T1000 (cell line): ENCODE measurements around the gene NPSR1.

Experiments used
- DNase-seq: peaks from one replicate; lab custom pipeline; 2025; ENCODE audit warnings: mixed read lengths; lab: John Stamatoyannopoulos, UW

NPSR1 gene

GRCh38 chr7:34723338-34723737, 65.3 kb downstream of the NPSR1 start:
- DNase-seq, result no peak

DNA sequence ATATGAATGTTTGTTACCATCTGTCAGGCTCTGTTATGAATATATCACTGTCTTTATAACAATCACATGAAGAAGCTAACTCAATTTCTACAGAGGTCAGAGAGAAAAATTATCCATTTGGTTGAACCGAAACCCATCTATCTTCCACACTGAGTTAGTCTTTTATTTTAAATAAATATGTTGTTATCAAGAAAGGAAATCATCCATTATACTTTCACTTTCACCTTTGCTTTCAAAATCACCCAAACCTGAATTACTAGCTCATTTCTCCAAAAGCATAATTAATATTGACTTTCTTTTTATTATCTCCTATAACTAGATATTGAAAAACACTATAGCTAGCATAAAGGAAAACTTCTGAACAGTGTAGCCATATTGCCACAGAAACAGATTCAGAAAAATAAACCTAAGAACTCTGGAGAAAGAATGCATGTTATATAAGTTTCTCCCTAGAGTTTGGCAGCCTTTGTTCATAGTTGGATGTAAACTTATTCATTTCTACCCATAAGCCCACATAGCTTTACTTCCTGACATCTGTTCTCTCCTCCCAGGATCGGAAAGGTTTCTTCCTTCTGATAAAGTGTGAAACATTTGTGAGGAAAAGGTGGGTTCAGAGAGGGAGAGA, 66.0 kb downstream of the NPSR1 start:
- no peak for DNase-seq

- DNase-seq, result no peak
Observed at GRCh38 chr7:34726221-34726620, 68.2 kb downstream of the NPSR1 start.

DNA sequence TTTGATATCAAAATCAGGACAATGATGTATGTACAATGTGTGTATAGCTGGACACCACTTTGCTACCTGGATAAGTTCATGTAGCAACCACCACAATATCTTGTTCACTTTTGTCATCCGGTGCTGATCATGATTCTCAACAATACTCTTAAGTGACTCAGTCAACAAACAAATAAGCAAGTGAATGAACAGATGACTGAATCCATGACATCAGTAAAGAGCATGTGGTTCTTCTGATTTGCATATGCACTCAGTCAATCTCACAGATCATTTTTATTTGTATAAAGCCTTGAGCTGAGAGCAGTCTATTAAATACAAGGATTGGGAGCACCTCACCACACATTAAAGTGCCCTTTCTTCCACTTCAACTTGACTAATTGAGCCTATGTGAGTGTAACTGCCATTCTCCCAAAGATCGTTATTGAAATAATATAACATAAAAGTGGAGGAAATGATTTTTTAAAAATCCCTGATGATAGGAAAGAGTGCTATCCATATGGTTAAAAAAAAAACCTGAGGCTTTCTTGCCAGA, 69.5 kb downstream of the NPSR1 start:
- no peak for DNase-seq

GRCh38 chr7:34728156-34728555, 70.1 kb downstream of the NPSR1 start:
- DNase-seq, result no peak

DNA sequence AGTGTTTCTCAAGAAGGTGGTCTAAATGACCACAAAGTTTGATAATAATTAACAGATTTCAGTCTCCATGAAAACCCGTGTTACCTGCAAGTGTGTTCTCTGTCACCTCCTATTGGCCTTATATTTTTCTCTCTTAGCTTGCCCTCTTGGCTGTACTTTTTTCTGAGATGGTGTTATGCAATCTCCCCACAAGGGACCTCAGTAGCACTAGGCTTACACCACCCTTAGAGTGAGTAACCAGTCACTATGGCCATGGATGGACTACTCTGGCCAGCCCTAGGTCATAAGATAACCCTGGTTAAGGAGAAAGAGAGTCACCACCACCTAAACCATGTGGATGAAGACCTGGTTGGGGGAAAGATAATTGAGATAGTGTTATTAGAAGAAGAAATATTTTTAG, 76.8 kb downstream of the NPSR1 start:
- no peak for DNase-seq

DNA sequence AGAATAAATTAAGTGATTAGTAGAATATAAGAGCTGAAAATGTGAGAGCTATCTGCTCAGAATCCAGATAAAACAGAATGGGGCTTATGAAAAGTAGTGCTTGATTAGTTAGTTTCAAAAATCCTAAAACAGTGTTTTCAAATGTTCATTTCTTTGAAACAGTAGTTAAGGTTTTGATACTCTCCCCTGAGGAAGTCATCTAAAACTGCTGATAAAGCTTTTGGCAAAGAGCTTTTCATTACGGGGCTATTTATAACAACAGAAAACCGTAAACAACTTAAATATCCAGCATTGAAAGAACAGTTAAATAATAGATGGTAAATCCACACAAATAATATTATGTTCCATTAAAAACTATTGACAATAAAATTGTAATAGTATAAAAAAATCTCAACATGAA, 77.5 kb downstream of the NPSR1 start:
- DNase-seq, result no peak

- DNase-seq, result no peak
Observed at GRCh38 chr7:34739651-34740300, 81.8 kb downstream of the NPSR1 start.

GRCh38 chr7:34740840-34741239, 82.8 kb downstream of the NPSR1 start:
- no peak for DNase-seq

- no peak for DNase-seq
Observed at GRCh38 chr7:34747176-34747781, 89.3 kb downstream of the NPSR1 start.

- DNase-seq, result peak; percentile 79
Observed at GRCh38 chr7:34747867-34748727, 90.1 kb downstream of the NPSR1 start.

- no peak for DNase-seq
Observed at GRCh38 chr7:34748728-34749089, 90.7 kb downstream of the NPSR1 start.

DNA sequence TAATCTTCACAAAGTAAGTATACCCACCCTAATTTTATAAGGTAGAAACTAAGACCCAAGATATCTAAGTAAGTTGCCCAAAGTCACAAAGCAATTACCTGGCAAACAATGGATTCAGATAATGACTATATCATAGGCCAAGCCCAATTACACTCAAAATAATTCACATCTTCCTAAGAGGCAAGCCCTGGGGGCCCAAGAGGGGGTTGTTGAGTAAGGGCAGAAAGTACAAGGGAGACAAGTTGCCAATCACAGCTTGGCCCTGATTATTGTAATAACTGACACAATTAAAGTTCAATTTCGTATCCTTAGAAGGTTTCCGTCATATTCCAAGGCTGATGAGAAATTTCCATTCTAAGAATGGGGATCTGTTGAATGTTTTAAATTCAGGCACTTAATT, 91.4 kb downstream of the NPSR1 start:
- DNase-seq, result no peak

DNA sequence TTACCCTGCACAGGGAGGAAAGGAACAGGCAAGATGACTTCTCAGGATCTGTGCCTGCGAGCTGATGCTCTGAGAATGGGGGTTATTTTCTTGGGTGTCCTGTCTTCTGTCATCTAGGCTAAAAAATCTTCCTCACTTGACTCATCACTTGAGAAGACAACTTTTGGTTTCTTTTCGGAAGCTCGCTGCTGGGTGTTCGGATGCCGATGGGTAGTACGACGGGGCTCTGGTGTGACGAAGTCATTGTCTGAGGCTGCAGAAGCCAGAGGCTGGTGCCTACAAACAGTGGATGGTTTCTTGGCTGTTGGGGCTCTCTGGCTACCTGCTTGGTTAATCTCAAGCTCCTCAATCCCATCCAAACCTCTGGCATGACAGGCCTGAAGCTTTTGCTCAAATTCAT, 92.2 kb downstream of the NPSR1 start:
- no peak for DNase-seq

DNA sequence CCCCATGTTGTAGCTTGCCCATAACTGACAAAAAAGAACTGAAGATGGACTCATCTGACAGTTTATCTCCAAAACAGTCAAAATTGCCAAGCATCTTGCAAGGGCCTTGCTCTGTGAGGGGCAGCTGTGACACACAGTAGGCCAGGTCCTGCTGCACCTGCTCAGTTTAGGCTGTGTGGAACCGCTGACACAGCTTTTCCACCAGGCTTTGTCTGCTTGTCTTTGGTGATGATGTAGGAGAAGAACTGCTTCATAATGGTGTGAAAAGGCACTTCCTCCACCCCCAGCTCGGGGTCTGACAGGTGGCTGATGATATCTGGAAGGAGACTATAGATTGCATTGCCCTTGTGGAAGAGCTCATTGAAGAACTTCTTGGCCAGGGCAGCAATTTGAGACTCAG, 92.6 kb downstream of the NPSR1 start:
- DNase-seq, result no peak

DNA sequence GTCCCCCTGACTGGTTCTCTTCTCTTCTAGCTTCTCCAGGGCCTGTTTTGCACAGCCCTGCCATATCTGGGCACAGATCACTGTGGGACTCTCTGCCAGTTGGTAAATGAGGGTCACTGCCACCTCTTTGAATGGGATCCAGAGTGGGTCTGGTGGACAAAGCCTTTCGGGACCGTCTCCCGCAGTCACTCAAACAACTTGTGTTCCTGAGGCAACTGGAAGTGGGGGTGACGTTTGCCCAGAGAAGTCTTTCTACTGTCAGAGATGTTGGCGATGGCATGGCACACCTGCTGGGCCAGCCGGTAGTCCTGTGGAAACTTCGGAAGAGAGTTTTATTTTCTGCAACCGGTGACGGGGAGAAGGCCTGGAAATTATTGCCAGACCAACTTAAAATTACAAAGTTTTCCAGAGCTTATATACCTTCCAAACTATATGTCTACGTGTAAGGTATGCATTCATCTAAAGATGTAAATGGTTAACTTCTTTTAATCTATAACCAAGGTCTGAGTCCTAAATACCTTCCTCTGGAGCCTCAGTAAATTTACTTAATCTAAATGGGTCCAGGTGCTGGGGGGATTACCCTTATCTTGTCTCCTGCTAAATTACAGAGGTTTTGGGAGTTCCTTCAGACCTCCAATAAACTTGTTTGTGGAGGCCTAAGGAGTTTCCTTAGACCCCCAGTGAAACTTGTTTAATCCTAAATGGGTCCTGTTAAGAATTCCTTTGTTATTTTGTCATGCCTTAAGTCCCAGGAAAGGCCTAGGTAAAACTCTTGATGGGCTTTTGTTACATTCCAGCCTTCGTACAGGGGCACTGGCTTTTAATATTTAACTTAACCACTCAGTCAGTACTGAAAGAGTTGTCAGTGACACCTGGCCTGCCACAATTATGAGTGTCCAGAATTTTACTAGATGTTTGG, 94.0 kb downstream of the NPSR1 start:
- DNase-seq, result no peak

GRCh38 chr7:34752929-34753328, 94.9 kb downstream of the NPSR1 start:
- no peak for DNase-seq

GRCh38 chr7:34755008-34755407, 97.0 kb downstream of the NPSR1 start:
- no peak for DNase-seq

DNA sequence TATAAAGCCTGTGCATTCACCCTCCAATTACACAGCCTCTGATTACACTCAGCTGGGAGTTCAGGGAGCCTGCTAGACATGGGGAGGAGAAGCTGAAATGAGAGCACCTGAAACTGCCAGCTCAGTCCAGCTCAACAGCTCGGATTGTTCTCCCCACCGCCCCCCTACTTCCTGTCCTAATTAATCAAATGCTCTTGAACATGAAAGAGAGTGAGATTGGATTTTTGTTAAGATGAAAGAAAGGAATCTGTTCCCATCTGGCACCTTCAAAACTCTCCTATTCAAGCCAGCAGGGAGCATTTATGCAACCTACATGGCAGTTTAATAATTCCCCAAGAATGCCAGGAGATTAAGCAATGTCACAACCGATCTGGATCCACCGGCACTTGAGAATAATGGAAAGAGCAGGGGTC, 98.0 kb downstream of the NPSR1 start:
- no peak for DNase-seq

GRCh38 chr7:34756691-34757090, 98.7 kb downstream of the NPSR1 start:
- DNase-seq, result no peak

GRCh38 chr7:34757570-34758110, 99.6 kb downstream of the NPSR1 start:
- DNase-seq, result no peak
